NCI-H510A (cell line): ENCODE measurements around the gene IFT81.
"Not testable (repeated sequence)": the region's sequence is repeated elsewhere in the genome, so short reads cannot be mapped to it uniquely, and the experiment has no call there.

ENCODE experiments used
- DNase-seq: peaks from one replicate; lab custom pipeline; 2025; lab: John Stamatoyannopoulos, UW

IFT81 gene

GRCh38 chr12:110205931-110206330 lies 81.8 kb downstream of the IFT81 start:
- no peak for DNase-seq

- not testable (repeated sequence) for DNase-seq
These were observed 87.7 kb downstream of the IFT81 start for GRCh38 chr12:110211639-110212536.

GRCh38 chr12:110217996-110218674 lies 94.0 kb downstream of the IFT81 start:
- no peak for DNase-seq

GRCh38 chr12:110222027-110222426 lies 97.9 kb downstream of the IFT81 start:
- DNase-seq: no peak

GRCh38 chr12:110222433-110222832 lies 98.3 kb downstream of the IFT81 start:
- no peak for DNase-seq

GRCh38 chr12:110223777-110224378 lies 99.7 kb downstream of the IFT81 start:
- DNase-seq: no peak

GRCh38 chr12:110224379-110225304 lies 100.5 kb downstream of the IFT81 start:
- no peak for DNase-seq

DNA sequence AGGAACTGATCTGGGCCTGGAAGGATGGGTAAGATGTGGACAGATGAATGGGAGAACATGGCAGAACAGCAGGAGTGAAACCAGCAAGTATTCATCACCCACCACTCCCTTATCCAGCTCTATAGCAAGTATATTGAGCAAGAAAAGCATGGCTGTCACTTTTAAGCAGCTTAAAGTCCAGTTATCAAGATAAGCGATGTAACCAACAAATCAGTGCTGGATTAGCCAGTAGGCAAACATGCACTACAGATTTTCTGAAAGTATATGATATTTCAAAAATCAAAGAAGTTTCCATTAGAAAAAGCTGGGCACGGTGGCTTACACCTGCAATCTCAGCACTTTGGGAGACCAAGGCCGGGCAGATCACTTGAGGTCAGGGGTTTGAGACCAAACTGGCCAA lies 103.0 kb downstream of the IFT81 start:
- DNase-seq: no peak

- DNase-seq: not testable (repeated sequence)
These were observed 104.2 kb downstream of the IFT81 start for GRCh38 chr12:110228348-110228747.

GRCh38 chr12:110228756-110229155 lies 104.6 kb downstream of the IFT81 start:
- no peak for DNase-seq

GRCh38 chr12:110229409-110229808 lies 105.3 kb downstream of the IFT81 start:
- DNase-seq: no peak

GRCh38 chr12:110230655-110231054 lies 106.5 kb downstream of the IFT81 start:
- DNase-seq: no peak

- no peak for DNase-seq
These were observed 109.2 kb downstream of the IFT81 start for GRCh38 chr12:110233212-110233903.

- DNase-seq: no peak
These were observed 110.2 kb downstream of the IFT81 start for GRCh38 chr12:110234331-110234751.

GRCh38 chr12:110234755-110235154 lies 110.6 kb downstream of the IFT81 start:
- DNase-seq: no peak

DNA sequence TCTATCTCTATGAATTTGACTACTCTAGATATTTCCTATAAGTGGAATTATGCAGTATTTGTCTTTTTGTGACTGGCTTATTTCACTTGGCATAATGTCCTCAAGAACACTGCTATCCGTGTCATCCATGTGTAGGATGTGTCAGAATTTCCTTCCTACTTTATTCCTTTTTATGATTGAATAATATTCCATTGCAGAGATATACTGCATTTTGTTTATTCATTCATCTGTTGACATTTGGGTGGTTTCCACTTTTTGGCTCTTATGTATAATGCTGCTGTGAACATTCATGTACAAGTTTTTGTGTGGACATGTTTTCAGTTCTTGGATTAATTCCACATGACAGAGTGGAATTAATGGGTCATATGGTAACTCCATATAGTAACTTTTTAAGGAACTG lies 111.2 kb downstream of the IFT81 start:
- no peak for DNase-seq

DNA sequence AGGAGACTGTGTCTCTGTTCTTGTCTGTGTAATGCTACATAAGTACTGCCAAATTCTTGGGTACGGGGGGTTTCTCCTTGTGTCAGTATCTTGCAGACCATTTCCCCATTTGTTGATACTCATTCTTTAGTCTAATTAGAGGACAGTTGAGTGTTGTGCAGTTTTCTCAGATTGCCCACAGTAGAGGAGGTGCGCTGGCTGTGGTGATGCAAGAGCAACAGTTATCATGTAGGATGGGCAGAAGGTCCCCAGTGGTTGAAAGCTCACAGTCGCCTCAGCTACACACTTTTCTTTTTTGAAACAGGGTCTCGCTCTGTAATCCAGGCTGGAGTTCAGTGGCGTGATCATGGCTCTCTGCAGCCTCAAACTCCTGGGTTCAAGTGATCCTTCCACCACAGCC lies 119.1 kb downstream of the IFT81 start:
- DNase-seq: no peak

- no peak for DNase-seq
These were observed 120.2 kb downstream of the IFT81 start for GRCh38 chr12:110244372-110244771.

DNA sequence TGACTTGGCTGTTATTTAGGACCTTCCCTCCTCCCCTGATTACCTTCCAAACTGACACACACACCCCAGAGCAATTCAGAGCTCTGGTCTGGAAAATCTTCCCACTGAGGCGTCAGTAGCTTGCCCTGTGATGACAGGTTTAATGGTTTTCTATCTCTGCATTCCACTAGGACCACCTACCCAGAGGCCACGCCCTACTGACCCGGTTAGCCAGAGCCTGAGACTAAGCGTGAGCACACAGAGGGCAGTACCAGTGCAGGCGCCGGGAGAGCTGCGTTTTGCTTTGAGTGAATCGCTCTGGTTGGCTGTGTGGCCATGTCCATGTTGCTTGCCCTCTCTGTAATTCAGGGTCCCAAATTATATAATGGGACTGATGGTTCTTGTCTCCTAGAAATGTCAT lies 120.7 kb downstream of the IFT81 start:
- DNase-seq: no peak

DNA sequence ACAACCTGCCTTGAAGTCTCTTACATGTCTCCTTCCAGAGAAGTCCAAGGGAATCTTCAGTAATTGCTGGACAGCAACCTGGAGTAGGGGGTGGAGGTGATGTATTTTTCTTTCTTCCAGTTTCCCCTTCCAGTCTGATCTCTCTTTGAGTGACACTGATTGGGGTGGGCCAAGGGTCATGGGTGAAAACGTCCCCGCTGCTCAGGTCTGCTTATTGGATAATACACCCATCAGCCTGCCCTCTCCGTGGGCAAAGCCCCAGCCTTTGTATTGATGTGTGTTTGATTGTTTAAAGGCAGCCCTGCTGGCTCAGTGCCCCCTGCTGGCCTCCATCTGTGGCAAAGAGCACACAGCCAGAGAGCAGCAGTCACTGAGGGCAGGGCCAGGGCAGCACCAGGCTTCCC lies 121.2 kb downstream of the IFT81 start:
- DNase-seq: no peak
